GM21723 (cell line): ENCODE measurements around the gene RUNX1.

ENCODE experiments used
- ATAC-seq: cut with Tn5 transposase; IDR thresholded peaks from one replicate; pipeline ENCODE4 v1.9.1; 2021; ENCODE audit warnings: mild to moderate bottlenecking, moderate library complexity; ENCODE audit not compliant: unreplicated experiment

RUNX1 gene

DNA sequence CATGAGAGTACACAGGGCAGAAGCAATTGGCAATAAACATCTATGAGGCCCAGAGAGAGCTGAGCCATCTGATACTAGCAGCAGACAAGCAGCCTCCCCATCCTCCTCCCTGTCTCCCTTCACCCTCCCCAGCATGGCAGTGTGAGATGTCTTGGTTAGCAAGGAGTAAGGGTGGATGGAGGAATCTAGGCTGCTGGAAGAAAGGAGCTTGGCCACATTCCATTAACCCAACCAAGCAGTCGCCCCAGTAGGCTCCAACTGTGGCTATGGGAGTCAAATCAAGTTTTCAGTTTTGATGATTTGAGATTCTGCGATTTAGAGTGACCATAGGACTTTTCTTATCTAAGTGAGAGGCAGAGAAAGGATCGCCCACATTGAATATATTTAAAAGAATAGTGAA lies 12.9 kb upstream of the RUNX1 start:
- ATAC-seq = no peak

DNA sequence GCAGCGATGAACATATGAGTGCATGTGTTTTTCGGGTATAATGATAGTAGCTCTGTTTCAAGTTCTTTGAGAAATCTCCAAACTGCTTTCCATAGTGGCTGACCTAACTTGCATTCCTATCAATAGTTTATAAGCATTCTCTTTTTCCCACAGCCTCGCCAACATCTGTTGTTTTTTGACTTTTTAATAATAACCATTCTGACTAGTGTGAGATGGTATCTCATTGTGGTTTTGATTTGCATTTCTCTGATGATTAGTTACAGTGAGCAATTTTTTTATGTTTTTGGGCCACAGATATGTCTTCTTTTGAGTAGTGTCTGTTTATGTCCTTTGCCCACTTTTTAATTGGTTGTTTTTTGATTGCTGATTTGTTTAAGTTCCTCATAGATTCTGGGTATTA lies 10.6 kb upstream of the RUNX1 start:
- no peak for ATAC-seq

- no peak for ATAC-seq
Observed at GRCh38 chr21:35058058-35058457, 9.0 kb upstream of the RUNX1 start.

- peak; percentile 60 for ATAC-seq
Observed at GRCh38 chr21:35057428-35057827, 8.3 kb upstream of the RUNX1 start.

- ATAC-seq = no peak
Observed at GRCh38 chr21:35053356-35054096, 4.4 kb upstream of the RUNX1 start.

DNA sequence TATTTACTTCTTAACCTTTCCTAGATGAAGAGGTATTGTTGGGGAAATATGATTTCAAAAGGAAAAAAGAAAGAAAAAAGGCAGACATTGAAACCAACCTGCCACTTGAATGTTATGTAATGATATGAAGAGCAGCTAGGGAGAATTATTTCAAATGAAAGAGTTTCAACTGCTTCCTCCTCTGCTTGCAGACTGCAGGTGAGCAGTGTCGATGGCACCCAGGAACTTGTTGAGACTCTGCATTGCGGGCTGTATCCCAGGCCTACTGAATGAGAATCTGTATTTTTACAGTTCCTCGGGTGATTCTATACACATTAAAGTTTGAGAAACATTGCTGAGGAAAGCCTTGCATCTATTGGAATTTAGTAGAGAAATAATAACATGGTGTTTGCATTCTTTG lies 3.7 kb upstream of the RUNX1 start:
- no peak for ATAC-seq

DNA sequence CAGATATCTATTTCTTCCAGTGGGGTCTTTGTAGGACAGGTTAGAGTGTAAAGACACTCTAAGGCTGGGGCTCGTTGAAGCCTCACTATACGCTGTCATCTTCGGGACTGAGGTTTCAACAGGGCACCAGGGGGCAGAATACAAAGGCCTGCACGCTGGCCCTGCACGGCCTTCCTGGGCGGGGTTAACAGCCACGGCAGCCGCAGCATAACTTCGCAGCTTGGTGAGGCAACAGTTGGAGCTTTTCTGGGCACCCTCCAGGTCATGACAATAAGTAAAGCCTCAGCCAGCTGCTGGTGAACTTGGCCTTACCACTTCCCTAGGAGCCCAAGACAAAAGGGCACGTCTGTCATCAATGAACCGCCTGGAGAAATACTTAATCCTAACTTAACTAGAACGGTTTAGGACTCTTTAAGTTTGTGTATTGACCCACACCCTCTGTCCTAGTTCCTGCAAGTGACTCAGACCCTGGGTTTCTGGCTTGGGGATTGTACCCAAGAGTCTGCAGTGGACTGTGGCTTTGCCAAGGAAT lies 2.3 kb upstream of the RUNX1 start:
- ATAC-seq = no peak

DNA sequence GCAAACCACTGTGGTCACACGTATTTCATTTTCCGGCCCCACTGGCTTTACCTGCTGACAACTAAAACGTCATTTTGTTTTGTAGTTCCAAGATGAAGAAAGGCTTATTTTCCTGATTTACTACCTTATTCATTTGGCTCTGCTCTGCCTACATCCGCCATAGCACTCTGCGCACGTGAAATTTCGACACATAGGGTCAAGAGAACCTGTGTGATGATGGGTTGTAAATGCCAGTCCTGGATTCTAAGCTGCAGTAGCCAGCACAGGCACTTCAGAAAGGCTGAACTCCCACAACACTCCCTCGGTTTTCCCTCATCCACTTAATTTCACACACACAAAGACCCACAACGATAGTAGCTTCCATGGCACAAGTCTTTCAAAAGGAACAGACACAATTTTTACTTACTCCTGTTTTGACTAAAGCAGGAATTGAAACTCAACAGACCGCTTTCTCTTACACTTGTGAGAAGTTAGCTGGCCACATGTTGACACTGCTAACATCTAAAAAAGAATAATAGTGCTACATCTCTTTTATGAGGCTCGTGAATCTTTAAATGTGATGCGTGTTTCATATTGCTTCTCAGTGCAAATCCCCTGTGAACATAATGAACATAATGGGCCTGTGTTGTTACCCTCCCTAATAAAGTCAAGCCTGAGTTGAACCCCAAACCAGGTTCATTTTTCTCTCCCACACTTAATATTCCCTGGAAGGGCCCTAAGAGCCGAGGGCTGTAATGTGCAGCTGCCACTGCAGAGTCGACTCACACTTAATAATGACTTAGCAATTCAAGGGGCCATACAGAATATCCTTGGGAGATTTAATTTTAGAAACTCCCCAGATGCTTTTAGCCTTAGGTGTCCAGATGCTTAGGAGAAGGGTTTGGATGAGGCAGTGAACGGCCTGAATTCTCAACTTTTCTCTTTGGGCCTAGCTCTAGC lies 1.5 kb upstream of the RUNX1 start:
- ATAC-seq = no peak

DNA sequence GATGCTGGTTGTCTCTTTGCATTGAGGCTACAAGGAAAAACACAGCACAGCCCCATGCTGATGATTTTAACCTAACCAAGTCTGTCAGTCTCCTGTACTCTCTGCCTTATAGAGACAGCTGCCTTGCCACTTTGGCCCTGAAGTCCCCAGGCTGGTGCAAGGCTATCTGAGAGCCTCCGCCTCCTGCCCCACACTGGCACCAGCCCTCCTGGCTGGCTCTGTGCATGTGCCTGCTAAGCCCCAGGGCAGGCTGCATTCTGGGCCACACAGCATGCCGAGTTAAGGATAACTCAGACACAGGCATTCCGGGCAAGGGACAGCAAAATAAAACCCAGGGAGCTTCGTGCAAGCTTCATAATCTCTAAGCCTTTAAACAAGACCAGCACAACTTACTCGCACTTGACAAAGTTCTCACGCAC lies 910 bp downstream of the RUNX1 start:
- no peak for ATAC-seq

DNA sequence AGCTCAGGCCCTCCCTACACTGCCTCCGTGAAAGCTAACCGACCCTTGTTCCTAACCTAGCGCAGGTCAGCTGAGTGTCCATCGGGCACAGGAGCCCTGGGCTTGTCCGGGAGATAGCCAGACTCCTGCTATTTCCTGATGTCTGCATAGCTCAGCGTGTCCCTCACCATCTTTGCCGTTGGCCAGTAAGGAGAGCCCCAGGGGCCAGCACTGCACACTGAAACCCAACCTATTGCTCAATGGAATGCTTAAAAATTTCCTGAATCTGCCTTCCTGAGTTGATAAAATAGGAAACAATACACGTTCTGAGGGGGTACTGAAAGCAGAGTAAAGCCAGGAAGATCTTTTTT lies 2.2 kb downstream of the RUNX1 start:
- ATAC-seq = no peak

- ATAC-seq = no peak
Observed at GRCh38 chr21:35046263-35046624, 2.9 kb downstream of the RUNX1 start.

- no peak for ATAC-seq
Observed at GRCh38 chr21:35045542-35046262, 3.4 kb downstream of the RUNX1 start.

DNA sequence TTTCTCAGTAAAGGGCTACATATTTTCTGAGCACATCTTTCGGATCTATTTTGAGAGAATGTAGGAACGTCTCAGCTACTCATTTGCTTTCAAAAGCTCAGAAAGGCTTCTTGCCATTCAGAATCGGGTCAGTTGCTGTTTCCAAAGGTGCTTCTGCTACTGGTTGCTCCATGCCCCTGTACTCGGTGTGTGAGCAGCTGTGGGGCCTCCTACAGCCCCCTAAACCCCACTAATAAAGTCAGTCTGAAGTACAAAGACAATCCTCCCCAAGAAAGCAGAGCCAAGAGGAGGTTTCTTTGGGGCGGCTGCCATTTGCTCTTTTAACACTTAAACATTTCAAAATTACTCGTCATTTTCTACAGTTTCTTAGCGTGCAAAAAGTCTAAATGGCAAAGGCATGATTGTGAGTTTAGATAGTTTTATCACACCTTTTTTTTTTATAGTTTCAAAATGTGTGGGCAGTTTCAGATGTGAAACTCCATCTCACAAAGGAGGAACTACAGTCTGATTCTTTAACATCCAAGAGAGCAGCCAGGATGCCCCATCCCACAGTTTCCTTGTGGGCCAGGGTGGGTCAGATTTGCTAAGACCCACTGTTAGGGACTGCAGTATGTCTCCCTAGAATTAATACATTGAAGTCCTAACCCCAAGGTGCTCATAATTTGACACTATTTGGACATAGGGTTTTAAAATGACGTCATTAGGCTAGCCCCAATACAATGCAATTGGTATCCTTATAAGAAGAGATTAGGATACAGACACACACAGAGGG lies 4.1 kb downstream of the RUNX1 start:
- no peak for ATAC-seq

GRCh38 chr21:35044128-35044527 lies 5.0 kb downstream of the RUNX1 start:
- no peak for ATAC-seq

GRCh38 chr21:35043549-35043948 lies 5.6 kb downstream of the RUNX1 start:
- ATAC-seq = no peak

DNA sequence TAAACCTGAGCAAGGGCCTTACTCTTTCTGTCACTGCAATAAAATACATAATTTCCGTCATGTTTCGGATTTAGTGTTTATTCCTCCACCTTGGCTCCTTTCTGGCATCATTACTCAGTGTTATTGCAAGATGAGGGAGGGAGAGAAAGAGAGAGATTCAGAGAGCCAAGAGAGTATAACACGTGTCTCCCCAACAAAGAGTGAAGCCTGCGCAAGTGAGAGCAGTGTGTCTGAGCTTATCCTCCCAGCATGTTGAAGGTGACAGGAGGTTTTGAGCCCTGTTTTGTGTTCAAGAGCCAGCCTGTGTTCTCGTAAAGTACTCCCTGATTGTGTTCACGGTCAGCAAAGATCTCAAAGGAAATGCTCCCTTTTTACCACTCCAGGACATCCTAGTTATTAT lies 6.3 kb downstream of the RUNX1 start:
- no peak for ATAC-seq

GRCh38 chr21:35041881-35042280 lies 7.2 kb downstream of the RUNX1 start:
- ATAC-seq = no peak

- no peak for ATAC-seq
Observed at GRCh38 chr21:35041122-35041521, 8.0 kb downstream of the RUNX1 start.

- ATAC-seq = no peak
Observed at GRCh38 chr21:35039595-35040289, 9.4 kb downstream of the RUNX1 start.

GRCh38 chr21:35038772-35039319 lies 10.3 kb downstream of the RUNX1 start:
- ATAC-seq = no peak
